Gastrocnemius medialis (tissue), 4 donors: Measurements from ENCODE around the gene ACOT11. TPM values are rescaled to one million over a fixed set of nuclear protein-coding genes. Genes with fewer than 3 reads are reported as not detected.

Experiments used
- ATAC-seq, 2 donors: fragments of 150-250 bp; one replicate each; pipeline ENCODE4 v1.9.1; 2016
- DNase-seq, 2 donors: peaks; one replicate each; pipeline ENCODE4 v3.0.0-alpha.2; 2019
- H3K27ac ChIP-seq, 4 donors: fragments of 200-600 bp; sonication (generic); 1 replicate in 1 of 4; 2 replicates in 3 of 4; pipeline ENCODE4 v1.5.1; 2016 to 2018; ENCODE audit warnings: mild to moderate bottlenecking in 2 of 4, moderate library complexity in 1 of 4
- H3K27me3 ChIP-seq, 3 donors: fragments of 200-600 bp; sonication (generic) in 2 of 3; 1 replicate in 1 of 3; 2 replicates in 2 of 3; pipeline versions ENCODE4 v1.5.1 to v1.6.0; 2016 to 2019; ENCODE audit warnings: mild to moderate bottlenecking in 1 of 3, moderate library complexity in 1 of 3
- H3K36me3 ChIP-seq, 2 donors: fragments of 200-600 bp; sonication (generic) in 1 of 2; one replicate each; pipeline ENCODE4 v1.5.1; 2017 to 2018
- H3K4me1 ChIP-seq, 2 donors: fragments of 200-600 bp; sonication (generic) in 1 of 2; one replicate each; pipeline ENCODE4 v1.5.1; 2016 to 2017; ENCODE audit warnings: mild to moderate bottlenecking in 2 of 2
- H3K4me3 ChIP-seq, 4 donors: fragments of 200-600 bp; sonication (generic) in 3 of 4; 1 replicate in 1 of 4; 2 replicates in 3 of 4; pipeline ENCODE4 v1.5.1; 2016 to 2019; ENCODE audit warnings: mild to moderate bottlenecking in 2 of 4
- H3K9me3 ChIP-seq, 3 donors: fragments of 200-600 bp; sonication (generic) in 2 of 3; 1 replicate in 1 of 3; 2 replicates in 2 of 3; pipeline ENCODE4 v1.5.1; 2016 to 2019
- POLR2A ChIP-seq, 2 donors: fragments of 450-650 bp; IDR thresholded peaks; one replicate each; pipeline ENCODE4 v1.6.1; 2017; ENCODE audit warnings: antibody characterized with exemption in 2 of 2, mild to moderate bottlenecking in 2 of 2, moderate library complexity in 2 of 2
- in situ Hi-C, 4 donors: fragments of 200-750 bp; cut with MboI; loops; one replicate each; pipeline versions ENCODE4 v1.15.0 to v1.8.0; 2017; ENCODE audit warnings: low sequenced_read_pairs in 4 of 4
- intact Hi-C: fragments of 100-400 bp; cut with DNase I; formaldehyde crosslinking; loops from one replicate; pipeline ENCODE4 v1.15.1; 2023; ENCODE audit warnings: low total_unique reads
- total RNA-seq, 4 donors: library from RNA; depleted of rRNA; stranded (reverse); fragments of >200 nt; gene quantifications; one replicate each; pipeline versions ENCODE4 v1.1.0 to v1.2.3, GENCODE V29; 2016
- TF ChIP-seq, protein P1 (sequence below), 5 experiments: fragments of 450-650 bp in 3 of 5; fragments of 200-600 bp in 2 of 5; sonication (generic) in 2 of 5; IDR thresholded peaks in 4 of 5; conservative IDR thresholded peaks in 1 of 5; 1 replicate in 4 of 5; 2 replicates in 1 of 5; pipeline ENCODE4 v1.5.1; 2016 to 2019; ENCODE audit warnings: antibody characterized with exemption in 5 of 5, mild to moderate bottlenecking in 3 of 5, moderate library complexity in 3 of 5

Gene ACOT11
- total RNA-seq, 4 donors from 2014 or later: 0.90 to 3.2 (median 1.2) TPM

GRCh38 chr1:54596756-54597155 is 48.7 kb downstream of the ACOT11 start:
- TF ChIP-seq, protein P1, sequence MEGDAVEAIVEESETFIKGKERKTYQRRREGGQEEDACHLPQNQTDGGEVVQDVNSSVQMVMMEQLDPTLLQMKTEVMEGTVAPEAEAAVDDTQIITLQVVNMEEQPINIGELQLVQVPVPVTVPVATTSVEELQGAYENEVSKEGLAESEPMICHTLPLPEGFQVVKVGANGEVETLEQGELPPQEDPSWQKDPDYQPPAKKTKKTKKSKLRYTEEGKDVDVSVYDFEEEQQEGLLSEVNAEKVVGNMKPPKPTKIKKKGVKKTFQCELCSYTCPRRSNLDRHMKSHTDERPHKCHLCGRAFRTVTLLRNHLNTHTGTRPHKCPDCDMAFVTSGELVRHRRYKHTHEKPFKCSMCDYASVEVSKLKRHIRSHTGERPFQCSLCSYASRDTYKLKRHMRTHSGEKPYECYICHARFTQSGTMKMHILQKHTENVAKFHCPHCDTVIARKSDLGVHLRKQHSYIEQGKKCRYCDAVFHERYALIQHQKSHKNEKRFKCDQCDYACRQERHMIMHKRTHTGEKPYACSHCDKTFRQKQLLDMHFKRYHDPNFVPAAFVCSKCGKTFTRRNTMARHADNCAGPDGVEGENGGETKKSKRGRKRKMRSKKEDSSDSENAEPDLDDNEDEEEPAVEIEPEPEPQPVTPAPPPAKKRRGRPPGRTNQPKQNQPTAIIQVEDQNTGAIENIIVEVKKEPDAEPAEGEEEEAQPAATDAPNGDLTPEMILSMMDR (IDR thresholded peaks at IDR 0.05 in 4 of 5, conservative IDR thresholded peaks at IDR 0.05 in 1 of 5): no peak
- TF ChIP-seq POLR2A (IDR thresholded peaks at IDR 0.05): no peak
- Histone ChIP-seq H3K27ac (no peak overlapping the region), H3K27me3 (no peaks in the 10 kb centered on the region)

DNA sequence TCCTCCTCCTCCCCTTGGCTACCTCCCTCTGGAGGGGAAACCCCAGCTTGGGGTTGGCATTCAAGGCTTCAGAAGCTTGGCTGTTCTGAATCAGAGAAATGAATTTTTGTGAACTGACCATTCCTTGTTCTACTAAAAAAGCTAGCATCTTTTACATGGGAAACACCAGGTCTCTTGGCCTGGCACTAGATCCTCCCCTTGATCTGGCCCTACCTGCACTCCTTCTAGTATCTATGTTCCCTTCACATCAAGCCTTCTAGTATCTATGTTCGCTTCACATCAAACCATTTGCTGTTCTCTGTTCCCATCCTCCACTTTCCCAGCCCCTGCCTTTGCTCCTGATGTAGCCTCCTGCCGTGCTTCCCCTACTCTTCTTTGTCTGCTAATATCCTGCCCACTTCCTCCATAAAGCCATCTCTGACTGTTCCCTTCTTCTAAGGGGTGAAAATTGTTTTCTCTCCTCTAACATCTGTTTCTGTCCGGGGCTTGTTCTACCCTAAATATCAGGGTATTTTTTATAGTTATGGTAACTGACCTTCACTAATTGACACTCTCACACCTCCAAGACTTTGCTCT is 49.5 kb downstream of the ACOT11 start:
- no peak overlapping the region for H3K4me3 ChIP-seq
- H3K27me3 ChIP-seq: no peaks in the 10 kb centered on the region
- H3K27ac ChIP-seq: no peak overlapping the region
- H3K9me3 ChIP-seq: no peaks in the 10 kb centered on the region
- intact Hi-C loops (no loop called here), in situ Hi-C loops (no loop called here)
- H3K36me3 ChIP-seq: no peaks in the 10 kb centered on the region
- ATAC-seq (no peak), DNase-seq (no peak)
- TF ChIP-seq, protein P1 (IDR thresholded peaks at IDR 0.05 in 4 of 5, conservative IDR thresholded peaks at IDR 0.05 in 1 of 5): no peak
- no peak for TF ChIP-seq POLR2A (IDR thresholded peaks at IDR 0.05)
- no peaks in the 10 kb centered on the region for H3K4me1 ChIP-seq

More at GRCh38 chr1:54596756-54597155, 48.7 kb downstream of the ACOT11 start:
- Histone ChIP-seq H3K4me1 (no peaks in the 10 kb centered on the region), H3K36me3 (no peaks in the 10 kb centered on the region), H3K4me3 (no peak overlapping the region), H3K9me3 (no peaks in the 10 kb centered on the region)
- no peak for DNase-seq
- in situ Hi-C loops: no loop called here
- intact Hi-C loops: no loop called here
- no peak for ATAC-seq

- ATAC-seq (no peak), DNase-seq (no peak)
- H3K36me3 ChIP-seq: peaks cover 0 to 5% of the 10 kb centered on the region in 2 donors
- no peak overlapping the region for H3K4me3 ChIP-seq
- no peak overlapping the region for H3K27ac ChIP-seq
- no peaks in the 10 kb centered on the region for H3K9me3 ChIP-seq
- H3K4me1 ChIP-seq: no peaks in the 10 kb centered on the region
- TF ChIP-seq, protein P1 (IDR thresholded peaks at IDR 0.05 in 4 of 5, conservative IDR thresholded peaks at IDR 0.05 in 1 of 5): no peak
- TF ChIP-seq POLR2A (IDR thresholded peaks at IDR 0.05): no peak
- intact Hi-C loops: no loop called here
- in situ Hi-C loops: no loop called here
- H3K27me3 ChIP-seq: no peaks in the 10 kb centered on the region
These were observed 51.3 kb downstream of the ACOT11 start for GRCh38 chr1:54599211-54599823.

DNA sequence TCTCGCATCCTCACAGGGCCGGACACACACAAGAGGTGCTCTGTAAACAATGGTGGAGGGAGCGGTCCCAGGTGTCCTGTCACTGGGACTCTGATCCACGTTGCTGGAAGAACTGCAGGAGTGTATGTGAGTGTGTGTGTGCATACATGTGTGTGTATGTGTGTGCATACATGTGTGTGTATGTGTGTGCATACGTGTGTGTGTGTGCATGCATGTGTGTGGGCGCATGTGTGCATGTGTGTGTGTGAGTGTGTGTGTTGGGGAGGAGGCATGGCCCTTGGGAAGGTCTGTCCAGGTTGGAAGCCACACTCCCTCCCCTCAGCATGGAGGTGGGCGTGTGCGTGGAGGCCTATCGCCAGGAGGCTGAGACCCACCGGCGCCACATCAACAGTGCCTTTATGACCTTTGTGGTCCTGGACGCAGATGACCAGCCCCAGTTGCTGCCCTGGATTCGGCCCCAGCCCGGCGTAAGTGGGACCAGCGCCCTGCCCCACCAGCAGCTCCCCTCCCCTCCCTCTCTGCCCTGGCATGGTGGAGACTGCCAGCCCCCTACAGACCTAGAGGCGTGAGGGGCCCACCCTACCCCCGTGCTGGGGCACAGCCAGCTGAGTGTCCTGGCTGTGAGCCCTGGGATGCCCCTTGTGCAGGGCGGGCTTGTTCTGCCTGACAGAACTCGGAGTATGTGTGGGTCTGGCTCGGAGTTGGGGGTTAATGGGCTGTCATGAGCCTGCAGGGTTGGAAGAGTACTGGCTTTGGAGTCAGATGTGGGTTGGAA is 53.1 kb downstream of the ACOT11 start:
- intact Hi-C loops: no loop called here
- no peak overlapping the region for H3K27ac ChIP-seq
- in situ Hi-C loops: no loop called here
- no peaks in the 10 kb centered on the region for H3K4me1 ChIP-seq
- no peak for TF ChIP-seq POLR2A (IDR thresholded peaks at IDR 0.05)
- H3K4me3 ChIP-seq: no peak overlapping the region
- no peaks in the 10 kb centered on the region for H3K9me3 ChIP-seq
- ATAC-seq (no peak), DNase-seq (no peak)
- H3K36me3 ChIP-seq: peaks cover 0 to 13% of the 10 kb centered on the region in 2 donors
- H3K27me3 ChIP-seq: no peaks in the 10 kb centered on the region

- in situ Hi-C loops (no loop called here), intact Hi-C loops (no loop called here)
- Histone ChIP-seq H3K4me3 (no peak overlapping the region), H3K9me3 (no peaks in the 10 kb centered on the region), H3K4me1 (no peaks in the 10 kb centered on the region), H3K36me3 (peaks cover 0 to 14% of the 10 kb centered on the region in 2 donors), H3K27ac (no peak overlapping the region), H3K27me3 (no peaks in the 10 kb centered on the region)
- no peak for TF ChIP-seq POLR2A (IDR thresholded peaks at IDR 0.05)
- TF ChIP-seq, protein P1 (IDR thresholded peaks at IDR 0.05 in 4 of 5, conservative IDR thresholded peaks at IDR 0.05 in 1 of 5): no peak
- no peak for ATAC-seq
- DNase-seq: no peak
These were observed 53.7 kb downstream of the ACOT11 start for GRCh38 chr1:54601730-54602129.
